GM12892 (cell line): ENCODE measurements around the gene COL6A2.
"Not testable (repeated sequence)": the region's sequence is repeated elsewhere in the genome, so short reads cannot be mapped to it uniquely, and the experiment has no call there.

Experiments used
- DNase-seq: peaks from one replicate; pipeline ENCODE4 v3.0.0; 2011; ENCODE audit not compliant: insufficient read length
- FAIRE-seq: peaks from 2 replicates; lab custom pipeline; 2011; peaks lifted over from hg19 to GRCh38; lab: Jason Lieb, UNC
- POLR2A ChIP-seq: IDR thresholded peaks from 2 replicates; pipeline ENCODE4 v1.6.1; 2011; ENCODE audit warnings: low read depth, low read length, control low read depth
- POLR2AphosphoS5 ChIP-seq: IDR thresholded peaks from 2 replicates; pipeline ENCODE4 v1.6.1; 2011; ENCODE audit warnings: low read depth, low read length, control low read depth
- TAF1 ChIP-seq: IDR thresholded peaks from 2 replicates; pipeline ENCODE4 v1.6.1; 2011; ENCODE audit warnings: low read depth, mild to moderate bottlenecking, control low read depth, low read length, borderline replicate concordance

COL6A2 gene

GRCh38 chr21:46069166-46069565 is 28.7 kb upstream of the COL6A2 start:
- TF ChIP-seq POLR2AphosphoS5, result no peak
- no peak for TF ChIP-seq POLR2A
- TF ChIP-seq TAF1, result no peak
- DNase-seq, result no peak
- FAIRE-seq, result no peak

DNA sequence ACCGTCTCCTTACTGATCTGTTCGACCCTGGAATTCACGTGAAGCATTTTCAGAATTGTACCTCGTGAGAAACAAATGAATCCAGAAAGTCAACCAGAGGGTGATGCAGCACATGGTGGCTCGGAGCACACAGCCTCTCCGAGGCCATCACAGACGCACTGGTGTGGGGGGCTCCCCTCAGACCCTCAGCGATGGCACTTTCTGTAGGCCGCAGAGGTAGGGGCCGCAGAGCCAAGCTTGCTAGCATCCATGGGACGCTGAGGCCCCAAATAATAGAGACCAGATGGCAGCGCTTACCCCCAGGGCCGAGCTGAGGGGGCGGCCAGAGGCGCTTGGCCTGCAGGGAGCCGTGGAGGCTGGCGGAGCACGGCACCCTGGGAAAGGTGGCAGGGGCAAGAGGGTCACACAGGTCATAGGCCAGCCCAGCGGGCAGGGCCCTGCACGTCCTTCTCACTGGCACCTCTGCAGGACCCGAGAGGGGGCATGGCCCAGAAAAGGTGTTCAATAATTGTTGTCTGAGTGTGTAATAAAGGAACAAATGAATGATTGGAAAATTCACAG is 28.1 kb upstream of the COL6A2 start:
- DNase-seq (no peak), FAIRE-seq (no peak)
- no peak for TF ChIP-seq POLR2AphosphoS5
- TF ChIP-seq TAF1, result no peak
- TF ChIP-seq POLR2A, result no peak

DNA sequence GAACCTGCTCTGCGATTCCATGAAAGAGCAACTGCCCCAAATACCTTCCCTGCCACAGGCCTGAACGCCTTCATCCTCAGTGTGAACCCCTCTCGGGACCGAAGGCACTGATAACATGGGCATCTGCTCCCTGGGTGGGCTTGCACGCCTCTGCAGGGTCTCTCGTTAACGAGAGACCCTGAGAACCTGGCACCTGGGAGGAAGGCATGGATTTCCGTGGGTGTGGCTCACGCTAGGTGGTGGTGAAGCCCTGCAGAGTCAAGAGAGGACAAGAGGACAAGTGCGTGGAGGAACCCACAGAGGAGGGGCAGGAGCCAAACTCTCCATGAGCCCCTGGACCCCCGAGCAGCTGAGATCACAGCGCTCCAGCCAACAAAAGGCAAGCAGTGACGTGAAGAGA is 26.8 kb upstream of the COL6A2 start:
- DNase-seq (no peak), FAIRE-seq (no peak)
- TF ChIP-seq POLR2AphosphoS5, result no peak
- TF ChIP-seq POLR2A, result no peak
- TF ChIP-seq TAF1, result no peak

- not testable (repeated sequence) for FAIRE-seq, DNase-seq
These were observed 21.2 kb upstream of the COL6A2 start for GRCh38 chr21:46076724-46077123.

- FAIRE-seq (no peak), DNase-seq (no peak)
- no peak for TF ChIP-seq POLR2A
- TF ChIP-seq POLR2AphosphoS5, result no peak
- no peak for TF ChIP-seq TAF1
These were observed 20.2 kb upstream of the COL6A2 start for GRCh38 chr21:46077674-46078101.

GRCh38 chr21:46078322-46078977 is 19.5 kb upstream of the COL6A2 start:
- TF ChIP-seq TAF1 (no peak), POLR2AphosphoS5 (no peak), POLR2A (no peak)
- DNase-seq (no peak), FAIRE-seq (no peak)

- DNase-seq (no peak), FAIRE-seq (no peak)
- no peak for TF ChIP-seq TAF1
- no peak for TF ChIP-seq POLR2A
- TF ChIP-seq POLR2AphosphoS5, result no peak
These were observed 18.9 kb upstream of the COL6A2 start for GRCh38 chr21:46078978-46079351.

- FAIRE-seq, result no peak
- no peak for DNase-seq
- TF ChIP-seq POLR2A (no peak), POLR2AphosphoS5 (no peak), TAF1 (no peak)
These were observed 18.4 kb upstream of the COL6A2 start for GRCh38 chr21:46079352-46080170.

- FAIRE-seq, result no peak
- TF ChIP-seq TAF1, result no peak
- TF ChIP-seq POLR2A, result no peak
- TF ChIP-seq POLR2AphosphoS5, result no peak
- DNase-seq, result no peak
These were observed 17.5 kb upstream of the COL6A2 start for GRCh38 chr21:46080171-46081021.

GRCh38 chr21:46081022-46081861 is 16.7 kb upstream of the COL6A2 start:
- FAIRE-seq (no peak), DNase-seq (no peak)
- TF ChIP-seq POLR2AphosphoS5 (no peak), POLR2A (no peak), TAF1 (no peak)
